Activated CD8-positive, alpha-beta memory T cell treated with anti-CD3 and anti-CD28 coated beads, Interleukin-2, amount 50 U/mL, for 1 hour (primary cell): ENCODE measurements around the gene ETS1.
"Not testable (repeated sequence)": the region's sequence is repeated elsewhere in the genome, so short reads cannot be mapped to it uniquely, and the experiment has no call there.

ENCODE experiments used
- DNase-seq: peaks from one replicate; pipeline ENCODE4 v3.0.0-alpha.2; 2020; ENCODE audit errors: extremely low read depth

The ETS1 gene

GRCh38 chr11:128463979-128464378, 123.4 kb downstream of the ETS1 start:
- DNase-seq: no peak

- DNase-seq: no peak
Observed at GRCh38 chr11:128463371-128463829, 124.0 kb downstream of the ETS1 start.

- DNase-seq: no peak
Observed at GRCh38 chr11:128462922-128463321, 124.4 kb downstream of the ETS1 start.

GRCh38 chr11:128462189-128462588, 125.2 kb downstream of the ETS1 start:
- no peak for DNase-seq

- no peak for DNase-seq
Observed at GRCh38 chr11:128458321-128458720, 129.0 kb downstream of the ETS1 start.

- no peak for DNase-seq
Observed at GRCh38 chr11:128457874-128458273, 129.5 kb downstream of the ETS1 start.

- no peak for DNase-seq
Observed at GRCh38 chr11:128456566-128457268, 130.6 kb downstream of the ETS1 start.

- no peak for DNase-seq
Observed at GRCh38 chr11:128455766-128456165, 131.6 kb downstream of the ETS1 start.

GRCh38 chr11:128453444-128454336, 133.7 kb downstream of the ETS1 start:
- DNase-seq: no peak

GRCh38 chr11:128451652-128452470, 135.5 kb downstream of the ETS1 start:
- DNase-seq: no peak

- DNase-seq: no peak
Observed at GRCh38 chr11:128450882-128451651, 136.3 kb downstream of the ETS1 start.

- not testable (repeated sequence) for DNase-seq
Observed at GRCh38 chr11:128450425-128450824, 136.9 kb downstream of the ETS1 start.

- no peak for DNase-seq
Observed at GRCh38 chr11:128448981-128449713, 138.2 kb downstream of the ETS1 start.

- no peak for DNase-seq
Observed at GRCh38 chr11:128448200-128448886, 139.0 kb downstream of the ETS1 start.

GRCh38 chr11:128447233-128447632, 140.1 kb downstream of the ETS1 start:
- DNase-seq: no peak

GRCh38 chr11:128445921-128446320, 141.4 kb downstream of the ETS1 start:
- DNase-seq: not testable (repeated sequence)

GRCh38 chr11:128437136-128437535, 150.2 kb downstream of the ETS1 start:
- no peak for DNase-seq

GRCh38 chr11:128434818-128435217, 152.5 kb downstream of the ETS1 start:
- DNase-seq: no peak

- no peak for DNase-seq
Observed at GRCh38 chr11:128434411-128434810, 152.9 kb downstream of the ETS1 start.

GRCh38 chr11:128432926-128433325, 154.4 kb downstream of the ETS1 start:
- DNase-seq: no peak
